ENCODE measurements around the gene CCNJ.

Gene CCNJ

DNA sequence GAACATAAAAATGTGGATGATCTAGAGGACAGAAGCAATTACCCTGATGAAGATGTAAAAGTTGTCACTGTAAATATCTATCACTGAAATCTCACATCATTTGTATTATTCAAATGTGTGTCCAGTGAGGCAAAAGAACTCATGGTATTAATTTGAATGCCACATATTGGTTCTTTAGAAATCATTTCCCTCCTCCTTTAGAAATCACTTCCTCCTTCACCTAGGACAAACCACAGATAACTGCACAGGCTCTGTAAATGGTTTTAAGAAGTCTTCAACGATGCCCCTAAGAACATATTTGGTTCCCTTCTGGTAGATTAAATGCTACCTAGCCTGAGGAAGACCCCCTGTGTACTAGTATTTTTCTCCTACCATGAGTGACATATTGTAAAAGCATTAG lies 53.6 kb downstream of the CCNJ start:
- no peak overlapping the region for H3K4me2 ChIP-seq (ENCODE audit: low read depth, low read length, poor library complexity, severe bottlenecking)
- H3K4me3 ChIP-seq (ENCODE audit: low read length, poor library complexity, severe bottlenecking): no peak overlapping the region
- peaks cover 10% of the 10 kb centered on the region for H3K4me1 ChIP-seq (ENCODE audit: insufficient read depth, low read length, poor library complexity, severe bottlenecking)
- no peak overlapping the region for H2AFZ ChIP-seq (ENCODE audit: low read length)
- H3K9me3 ChIP-seq (ENCODE audit: insufficient read depth, low read depth, low read length): no peaks in the 10 kb centered on the region
- no peaks in the 10 kb centered on the region for H3F3A ChIP-seq (ENCODE audit: low read depth)
- no peaks in the 10 kb centered on the region for H3K36me3 ChIP-seq (ENCODE audit: insufficient read depth, low read length)
- no peak for TF ChIP-seq EZH2phosphoT487 (IDR thresholded peaks at IDR 0.05; ENCODE audit: borderline replicate concordance)
- TF ChIP-seq, protein P1, sequence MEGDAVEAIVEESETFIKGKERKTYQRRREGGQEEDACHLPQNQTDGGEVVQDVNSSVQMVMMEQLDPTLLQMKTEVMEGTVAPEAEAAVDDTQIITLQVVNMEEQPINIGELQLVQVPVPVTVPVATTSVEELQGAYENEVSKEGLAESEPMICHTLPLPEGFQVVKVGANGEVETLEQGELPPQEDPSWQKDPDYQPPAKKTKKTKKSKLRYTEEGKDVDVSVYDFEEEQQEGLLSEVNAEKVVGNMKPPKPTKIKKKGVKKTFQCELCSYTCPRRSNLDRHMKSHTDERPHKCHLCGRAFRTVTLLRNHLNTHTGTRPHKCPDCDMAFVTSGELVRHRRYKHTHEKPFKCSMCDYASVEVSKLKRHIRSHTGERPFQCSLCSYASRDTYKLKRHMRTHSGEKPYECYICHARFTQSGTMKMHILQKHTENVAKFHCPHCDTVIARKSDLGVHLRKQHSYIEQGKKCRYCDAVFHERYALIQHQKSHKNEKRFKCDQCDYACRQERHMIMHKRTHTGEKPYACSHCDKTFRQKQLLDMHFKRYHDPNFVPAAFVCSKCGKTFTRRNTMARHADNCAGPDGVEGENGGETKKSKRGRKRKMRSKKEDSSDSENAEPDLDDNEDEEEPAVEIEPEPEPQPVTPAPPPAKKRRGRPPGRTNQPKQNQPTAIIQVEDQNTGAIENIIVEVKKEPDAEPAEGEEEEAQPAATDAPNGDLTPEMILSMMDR (conservative IDR thresholded peaks at IDR 0.05; ENCODE audit: low read length): no peak
- no peaks in the 10 kb centered on the region for H3K9me2 ChIP-seq (replicated peaks; ENCODE audit: low read depth, low read length)
- no peak overlapping the region for H3K9ac ChIP-seq (ENCODE audit: low read depth, low read length, poor library complexity, severe bottlenecking)
- H4K20me1 ChIP-seq (ENCODE audit: insufficient read depth, low read length, poor library complexity, severe bottlenecking): no peaks in the 10 kb centered on the region
- peaks cover 100% of the 10 kb centered on the region for H3K27me3 ChIP-seq (ENCODE audit: insufficient read depth, low read length, poor library complexity, severe bottlenecking)
- no peaks in the 10 kb centered on the region for H3K79me2 ChIP-seq (ENCODE audit: insufficient read depth, low read length)

DNA sequence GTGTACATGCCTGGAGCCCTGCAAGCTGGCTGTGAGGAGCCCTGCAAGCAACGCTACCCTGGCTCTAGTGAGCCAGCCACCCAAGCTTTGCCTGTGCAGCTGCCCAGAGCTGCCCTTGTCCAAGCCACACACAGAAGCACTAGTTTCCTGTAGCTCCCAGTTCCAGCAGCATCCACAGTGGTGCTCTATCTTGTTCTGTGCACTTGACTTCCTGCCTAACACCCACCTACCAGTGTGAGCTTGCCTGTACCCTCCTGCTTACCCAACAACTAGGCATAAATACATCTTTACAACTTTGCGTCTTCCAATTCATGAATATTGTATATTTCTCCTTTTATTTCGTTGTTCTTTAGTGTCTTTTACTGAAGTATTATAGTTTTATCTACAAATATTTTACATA lies 54.5 kb downstream of the CCNJ start:
- H3K36me3 ChIP-seq (ENCODE audit: insufficient read depth, low read length): no peaks in the 10 kb centered on the region
- no peaks in the 10 kb centered on the region for H3K9me3 ChIP-seq (ENCODE audit: insufficient read depth, low read depth, low read length)
- no peak overlapping the region for H3K4me3 ChIP-seq (ENCODE audit: low read length, poor library complexity, severe bottlenecking)
- no peak for TF ChIP-seq EZH2phosphoT487 (IDR thresholded peaks at IDR 0.05; ENCODE audit: borderline replicate concordance)
- TF ChIP-seq, protein P1 (conservative IDR thresholded peaks at IDR 0.05; ENCODE audit: low read length): no peak
- peaks cover 100% of the 10 kb centered on the region for H3K27me3 ChIP-seq (ENCODE audit: insufficient read depth, low read length, poor library complexity, severe bottlenecking)
- no peaks in the 10 kb centered on the region for H3F3A ChIP-seq (ENCODE audit: low read depth)
- no peak overlapping the region for H3K4me2 ChIP-seq (ENCODE audit: low read depth, low read length, poor library complexity, severe bottlenecking)
- H3K9ac ChIP-seq (ENCODE audit: low read depth, low read length, poor library complexity, severe bottlenecking): no peak overlapping the region
- no peaks in the 10 kb centered on the region for H3K9me2 ChIP-seq (replicated peaks; ENCODE audit: low read depth, low read length)
- no peaks in the 10 kb centered on the region for H3K79me2 ChIP-seq (ENCODE audit: insufficient read depth, low read length)
- H2AFZ ChIP-seq (ENCODE audit: low read length): no peak overlapping the region
- no peaks in the 10 kb centered on the region for H4K20me1 ChIP-seq (ENCODE audit: insufficient read depth, low read length, poor library complexity, severe bottlenecking)
- H3K4me1 ChIP-seq (ENCODE audit: insufficient read depth, low read length, poor library complexity, severe bottlenecking): peaks cover 5% of the 10 kb centered on the region

GRCh38 chr10:96107623-96108038 lies 64.2 kb downstream of the CCNJ start:
- Histone ChIP-seq H3K9ac (ENCODE audit: low read depth, low read length, poor library complexity, severe bottlenecking) (no peak overlapping the region), H4K20me1 (ENCODE audit: insufficient read depth, low read length, poor library complexity, severe bottlenecking) (no peaks in the 10 kb centered on the region), H3K27me3 (ENCODE audit: insufficient read depth, low read length, poor library complexity, severe bottlenecking) (peaks cover 100% of the 10 kb centered on the region), H3K9me2 (replicated peaks; ENCODE audit: low read depth, low read length) (no peaks in the 10 kb centered on the region), H2AFZ (ENCODE audit: low read length) (no peak overlapping the region), H3K4me1 (ENCODE audit: insufficient read depth, low read length, poor library complexity, severe bottlenecking) (no peaks in the 10 kb centered on the region), H3K79me2 (ENCODE audit: insufficient read depth, low read length) (no peaks in the 10 kb centered on the region), H3K36me3 (ENCODE audit: insufficient read depth, low read length) (no peaks in the 10 kb centered on the region), H3K4me2 (ENCODE audit: low read depth, low read length, poor library complexity, severe bottlenecking) (no peak overlapping the region), H3K9me3 (ENCODE audit: insufficient read depth, low read depth, low read length) (no peaks in the 10 kb centered on the region), H3F3A (ENCODE audit: low read depth) (no peaks in the 10 kb centered on the region), H3K4me3 (ENCODE audit: low read length, poor library complexity, severe bottlenecking) (no peak overlapping the region)
- no peak for TF ChIP-seq EZH2phosphoT487 (IDR thresholded peaks at IDR 0.05; ENCODE audit: borderline replicate concordance)
- TF ChIP-seq, protein P1 (conservative IDR thresholded peaks at IDR 0.05; ENCODE audit: low read length): no peak
